ENCODE results near the gene GCNT4. TPM values are rescaled to one million over a fixed set of nuclear protein-coding genes. Genes with fewer than 3 reads are reported as not detected.

The GCNT4 gene
- polyA plus RNA-seq, 12 donors, result 0.07 to 1.3 (median 0.14) TPM; not detected in 2

GRCh38 chr5:75053304-75054133, 1.2 kb upstream of the GCNT4 start:
- DNase-seq, result peak; percentile 51

GRCh38 chr5:75053054-75053303, 621 bp upstream of the GCNT4 start:
- DNase-seq, result no peak

GRCh38 chr5:75051217-75051751, 1.1 kb downstream of the GCNT4 start:
- no peak for DNase-seq

- no peak for DNase-seq
Observed at GRCh38 chr5:75050415-75050814, 1.9 kb downstream of the GCNT4 start.

DNA sequence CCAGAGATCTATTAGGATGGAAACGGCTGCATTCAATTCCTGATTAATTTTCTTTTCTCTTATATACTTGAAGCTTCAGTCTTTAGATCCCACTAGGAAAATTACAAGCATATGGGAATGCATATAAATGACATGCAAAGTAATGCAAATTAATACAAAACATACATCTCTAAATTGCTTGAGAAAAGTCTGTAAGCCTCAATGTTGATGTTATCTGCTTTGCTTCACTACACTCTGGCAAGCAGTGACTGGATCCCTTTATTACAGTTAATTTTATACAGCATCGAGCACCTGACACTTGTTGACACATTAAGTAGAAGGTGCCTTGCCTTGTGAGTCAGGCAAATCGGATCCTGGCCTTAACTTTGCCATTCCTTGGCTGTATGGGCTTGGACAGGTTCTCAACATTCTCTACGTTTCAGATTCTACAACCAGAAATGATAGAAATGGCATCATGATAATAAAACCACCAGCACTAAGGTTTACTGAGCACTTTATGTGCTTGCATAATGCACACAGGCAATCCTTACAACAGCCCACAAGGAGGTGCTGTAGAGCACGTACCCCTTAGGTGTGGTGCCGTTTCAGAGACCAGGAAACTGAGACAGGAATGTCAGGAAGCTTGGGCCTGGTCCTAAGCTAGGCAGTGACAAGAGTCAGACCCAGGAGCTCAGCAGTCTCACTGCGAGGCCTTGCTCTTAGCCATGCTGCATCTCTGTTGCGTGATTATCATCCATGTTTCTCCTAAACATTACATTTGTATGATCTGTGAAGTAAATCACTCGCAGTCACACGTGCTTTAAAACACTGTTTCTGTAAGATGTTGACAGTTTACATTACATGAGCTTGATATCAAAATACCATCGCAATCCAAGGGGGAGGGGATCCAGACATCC, 2.7 kb downstream of the GCNT4 start:
- no peak for DNase-seq

DNA sequence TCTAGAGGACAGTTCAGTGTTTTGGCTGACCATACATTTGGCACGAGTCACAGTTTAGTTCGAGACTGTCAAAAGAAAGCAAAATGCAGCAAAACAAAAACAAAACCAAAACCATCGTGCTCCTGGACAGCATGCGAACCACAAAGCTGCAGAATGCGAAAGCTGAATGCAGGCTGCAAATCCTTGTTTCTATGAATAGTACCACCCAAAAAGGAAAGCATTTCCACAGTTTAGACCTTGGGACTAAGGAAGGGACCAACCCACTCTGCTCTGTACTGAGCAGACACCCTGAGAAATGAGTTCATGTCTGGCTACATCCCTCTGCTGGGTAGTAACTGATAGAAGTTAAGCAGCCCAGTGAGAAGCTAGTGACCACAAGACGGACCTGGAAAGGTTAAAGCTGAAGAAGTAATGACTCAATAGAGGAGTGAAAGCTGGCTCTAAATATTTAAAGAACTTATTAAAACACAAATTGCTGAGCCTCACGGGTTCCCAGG, 3.9 kb downstream of the GCNT4 start:
- no peak for DNase-seq

- DNase-seq, result no peak
Observed at GRCh38 chr5:75047356-75047755, 5.0 kb downstream of the GCNT4 start.

GRCh38 chr5:75046366-75047142, 5.8 kb downstream of the GCNT4 start:
- DNase-seq, result no peak

DNA sequence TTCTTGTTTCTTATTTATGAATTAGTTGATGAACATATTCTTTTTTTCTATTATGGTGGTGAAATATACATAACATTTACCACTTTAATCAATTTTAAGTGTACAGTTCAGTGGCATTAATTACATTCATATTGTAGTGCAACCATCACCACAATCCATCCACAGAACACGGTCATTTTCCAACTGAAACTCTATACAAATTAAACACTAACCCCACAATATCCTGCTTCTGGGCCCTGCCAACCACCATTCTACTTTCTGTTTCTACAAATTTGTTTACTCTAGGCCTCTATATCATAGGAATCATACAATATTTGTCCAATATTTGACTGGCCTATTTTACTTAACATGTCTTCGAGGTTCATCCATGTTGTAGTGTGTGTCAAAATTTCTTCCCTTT, 7.3 kb downstream of the GCNT4 start:
- no peak for DNase-seq

DNA sequence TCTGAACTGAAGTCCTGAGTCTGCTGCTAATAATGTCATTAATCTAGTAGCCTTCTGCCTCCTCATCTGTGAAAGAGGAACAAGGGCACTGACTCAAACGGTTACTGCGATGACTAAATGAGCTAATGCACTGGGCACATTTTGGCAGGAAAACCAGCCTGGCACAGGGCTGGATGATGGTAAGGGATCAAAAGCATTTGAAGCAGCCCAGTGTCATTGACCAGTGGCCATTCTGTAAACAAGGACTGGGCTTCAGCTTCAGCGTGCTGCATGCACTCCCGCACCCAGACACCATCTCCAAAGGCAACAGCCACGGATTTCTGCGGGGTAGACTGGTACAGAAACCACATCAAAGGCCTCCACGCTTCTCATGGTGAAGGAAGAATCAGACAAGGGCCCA, 8.0 kb downstream of the GCNT4 start:
- no peak for DNase-seq

- no peak for DNase-seq
Observed at GRCh38 chr5:75043633-75044264, 8.6 kb downstream of the GCNT4 start.

GRCh38 chr5:75042522-75042921, 9.8 kb downstream of the GCNT4 start:
- no peak for DNase-seq

DNA sequence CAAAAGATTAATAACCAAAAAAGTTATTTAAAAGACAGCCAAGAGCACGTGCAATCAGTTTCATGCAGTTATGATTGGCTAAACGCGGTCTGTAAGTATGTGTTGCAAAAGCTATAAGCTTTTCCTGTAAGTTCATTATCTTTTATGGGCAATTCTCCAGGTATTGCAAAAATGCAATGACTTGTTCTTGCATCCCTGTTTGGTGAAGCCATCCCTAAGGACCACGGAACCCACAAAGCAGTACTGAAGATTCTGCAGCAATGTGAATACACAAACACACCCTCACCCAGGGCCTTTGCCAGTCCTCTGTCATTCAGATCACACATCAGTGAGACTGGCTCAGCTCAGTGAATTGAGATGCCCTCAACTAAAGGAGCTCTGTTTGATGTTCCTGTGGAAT, 11.4 kb downstream of the GCNT4 start:
- no peak for DNase-seq

- DNase-seq, result no peak
Observed at GRCh38 chr5:75037106-75037505, 15.3 kb downstream of the GCNT4 start.

- no peak for DNase-seq
Observed at GRCh38 chr5:75034137-75034739, 18.1 kb downstream of the GCNT4 start.

- no peak for DNase-seq
Observed at GRCh38 chr5:75031366-75031765, 21.0 kb downstream of the GCNT4 start.

GRCh38 chr5:75028090-75028489, 24.3 kb downstream of the GCNT4 start:
- DNase-seq, result no peak

DNA sequence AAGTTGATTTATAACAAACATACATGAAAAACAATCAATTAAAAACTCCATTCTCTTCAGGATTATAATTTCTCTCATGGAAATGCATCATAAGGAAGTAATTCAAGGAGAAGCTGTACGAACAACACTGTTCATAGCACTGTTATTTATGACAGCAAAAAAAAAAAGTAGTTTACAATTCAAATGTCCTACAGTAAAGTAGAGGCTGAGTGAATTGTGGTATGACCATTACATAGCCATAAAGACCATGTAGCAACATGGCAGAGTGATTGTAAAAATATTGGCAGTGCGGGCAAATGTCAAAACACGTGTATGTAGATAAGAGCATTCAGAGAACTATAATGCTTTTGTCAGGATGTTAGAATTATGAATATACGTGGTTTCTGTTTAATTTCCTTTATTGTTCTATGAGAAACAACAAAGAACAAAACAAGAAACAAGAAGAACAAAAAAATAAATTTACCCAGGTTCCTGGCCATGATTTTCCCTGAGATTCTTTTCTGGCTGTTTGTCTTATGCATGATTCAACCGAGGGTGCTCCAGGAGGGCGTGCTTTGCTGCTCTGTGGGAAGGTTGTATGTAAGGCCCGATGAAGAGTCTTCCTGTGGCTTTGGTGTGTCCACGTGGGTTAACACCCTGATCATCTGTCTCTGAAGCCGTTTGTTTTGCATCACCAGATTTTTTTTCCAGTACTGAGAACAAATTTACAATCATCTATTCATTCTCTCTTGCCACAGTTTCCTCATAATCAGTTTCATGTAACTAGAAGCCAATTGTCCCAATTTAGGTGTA, 28.8 kb downstream of the GCNT4 start:
- DNase-seq, result no peak

DNA sequence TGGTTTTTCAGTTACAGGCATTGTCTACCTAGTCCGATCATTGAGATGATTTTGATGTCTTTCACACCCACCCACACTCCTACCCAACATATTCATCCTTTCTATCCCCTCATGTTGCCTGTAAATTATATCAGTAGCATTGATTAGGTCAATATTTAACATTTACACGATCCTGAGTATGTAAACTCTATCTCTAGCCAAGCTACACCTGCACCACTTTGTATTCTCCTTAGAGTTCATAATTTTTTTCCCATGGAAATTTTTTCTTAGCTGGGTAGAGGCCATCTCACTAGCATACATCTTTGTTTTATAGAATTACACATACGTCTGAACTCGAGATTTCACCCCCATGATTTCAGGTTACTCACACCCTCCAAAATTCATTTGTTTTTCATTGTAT, 30.6 kb downstream of the GCNT4 start:
- no peak for DNase-seq

- DNase-seq, result no peak
Observed at GRCh38 chr5:75021219-75021618, 31.1 kb downstream of the GCNT4 start.

All from muscle of arm (tissue), 12 donors.